ENCODE results near the gene SPEN. TPM values are rescaled to one million over a fixed set of nuclear protein-coding genes. Genes with fewer than 3 reads are reported as not detected.

SPEN gene
- total and polyA plus RNA-seq, 10 of the 15 experiments (the other 5 are each of a cell fraction or from before 2014, with no cell fraction given) = 5.2 to 58.7 (median 20.1) TPM

- TF ChIP-seq CTCF (IDR thresholded peaks at IDR 0.05 in 2 of 3, conservative IDR thresholded peaks at IDR 0.05 in 1 of 3; ENCODE audit: control insufficient read depth in 2 of 3, extremely low read depth in 1 of 3, insufficient read depth in 1 of 3, low read depth in 3 of 3, low read length in 3 of 3) (peak; percentile 22 to 61 (median 25); a peak in 5 of 6 replicates), REST (IDR thresholded peaks at IDR 0.05; ENCODE audit: low read depth, low read length) (no peak), SMC3 (IDR thresholded peaks at IDR 0.05; ENCODE audit: borderline replicate concordance, low read length) (peak; percentile 39; the same call in 1 of the 2 replicates), NFIC (IDR thresholded peaks at IDR 0.05; ENCODE audit: low read depth, low read length) (no peak), CREM (IDR thresholded peaks at IDR 0.05; ENCODE audit: low read depth) (no peak), IRF3 (IDR thresholded peaks at IDR 0.05) (no peak), BCLAF1 (IDR thresholded peaks at IDR 0.05) (no peak), FOXK2 (IDR thresholded peaks at IDR 0.05) (no peak), BMI1 (IDR thresholded peaks at IDR 0.05; ENCODE audit: borderline replicate concordance) (no peak), ZBTB40 (IDR thresholded peaks at IDR 0.05; ENCODE audit: borderline replicate concordance) (no peak)
Measured at GRCh38 chr1:15957221-15958095, 110.0 kb downstream of the SPEN start (continued).
